Measurements from ENCODE around the gene MYO5B.
"Not testable (repeated sequence)": the region's sequence is repeated elsewhere in the genome, so short reads cannot be mapped to it uniquely, and the experiment has no call there.

The MYO5B gene

DNA sequence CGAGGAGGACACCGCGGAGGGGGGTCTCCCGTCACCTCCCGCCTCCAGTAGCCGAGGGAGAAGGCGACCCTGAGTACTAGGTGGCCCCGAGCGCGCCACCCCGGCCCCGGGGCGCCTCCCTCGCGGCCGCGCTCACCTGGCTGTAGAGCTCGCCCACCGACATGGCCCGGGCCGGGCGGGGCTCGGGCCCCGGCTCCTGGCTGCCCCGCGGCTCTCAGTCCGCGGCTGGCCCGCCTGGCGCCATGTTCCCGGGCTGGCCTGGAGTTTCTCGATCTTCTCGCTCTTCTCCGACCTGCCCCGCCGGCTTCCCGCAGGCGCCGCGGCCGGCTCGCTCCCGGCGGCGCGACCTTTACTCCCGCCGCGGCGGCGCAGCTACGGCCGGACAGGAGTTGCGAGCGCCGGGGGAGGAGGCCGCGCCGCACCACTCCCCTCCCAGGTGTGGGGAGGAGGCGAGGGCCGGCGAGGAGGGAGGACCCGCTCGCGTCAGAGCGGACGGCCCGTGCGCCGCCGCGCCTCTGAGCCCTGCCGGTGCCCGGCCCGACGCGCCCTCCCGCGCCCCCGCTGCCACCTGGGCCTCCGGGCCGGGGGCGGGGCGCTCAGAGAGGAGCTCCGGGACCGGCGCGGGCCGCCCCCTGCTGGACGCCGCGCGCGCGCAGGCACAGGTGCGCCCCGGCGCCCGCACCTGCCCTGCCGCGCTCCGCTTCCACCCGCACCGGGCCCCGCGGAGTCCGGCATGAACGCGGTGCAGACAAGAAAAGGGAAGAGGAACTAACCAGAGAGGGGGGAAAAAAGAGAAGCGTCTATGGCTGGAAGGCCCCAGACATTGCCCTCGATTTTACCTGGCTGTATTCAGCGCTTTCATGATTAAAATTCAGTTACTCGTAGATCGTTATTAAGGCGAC lies at the start of gene MYO5B:
Gene MYO5B (minus strand): TSS at position 517 of the 902 bp plus-strand sequence. CDS start 354 bp downstream, at position 163.
- DNase-seq, result peak in 1 of 56 donors; percentile 8

DNA sequence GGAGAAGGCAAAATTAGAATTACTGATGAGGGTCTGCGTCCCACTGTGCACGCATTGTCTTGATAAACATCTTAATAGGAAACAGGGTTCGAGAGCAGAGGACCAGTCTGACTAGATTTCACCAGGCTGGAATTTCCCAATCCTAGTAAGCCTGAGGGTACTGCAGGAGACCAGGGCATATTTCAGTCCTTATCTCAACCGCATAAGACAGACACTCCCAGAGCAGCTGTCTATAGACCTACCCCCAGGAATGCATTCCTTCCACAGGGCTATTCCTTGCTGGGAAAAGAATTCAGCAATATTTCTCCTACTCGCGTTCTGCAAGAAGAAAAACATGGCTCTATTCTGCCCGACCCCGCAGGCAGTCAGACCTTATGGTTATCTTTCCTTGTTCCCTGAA lies 46.8 kb upstream of the MYO5B start:
- not testable (repeated sequence) for DNase-seq

DNA sequence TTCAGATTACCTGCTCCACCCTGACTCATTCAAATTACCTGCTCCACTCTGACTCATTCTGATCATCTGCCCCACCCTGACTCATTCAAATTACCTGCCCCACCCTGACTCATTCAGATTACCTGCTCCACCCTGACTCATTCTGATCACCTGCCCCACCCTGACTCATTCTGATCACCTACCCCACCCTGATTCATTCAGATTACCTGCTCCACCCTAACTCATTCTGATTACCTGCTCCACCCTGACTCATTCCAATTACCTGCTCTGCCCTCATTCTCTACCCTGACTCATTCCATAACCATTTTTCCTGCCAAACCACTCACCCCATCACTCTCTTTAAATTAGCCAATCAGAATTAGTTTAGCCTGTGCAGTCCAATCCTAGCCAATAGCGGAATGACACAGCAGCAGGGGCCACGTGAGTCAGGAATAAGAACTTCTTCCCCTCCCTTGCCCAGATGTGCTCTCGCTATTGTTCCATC lies 45.2 kb upstream of the MYO5B start:
- DNase-seq, result no peak

DNA sequence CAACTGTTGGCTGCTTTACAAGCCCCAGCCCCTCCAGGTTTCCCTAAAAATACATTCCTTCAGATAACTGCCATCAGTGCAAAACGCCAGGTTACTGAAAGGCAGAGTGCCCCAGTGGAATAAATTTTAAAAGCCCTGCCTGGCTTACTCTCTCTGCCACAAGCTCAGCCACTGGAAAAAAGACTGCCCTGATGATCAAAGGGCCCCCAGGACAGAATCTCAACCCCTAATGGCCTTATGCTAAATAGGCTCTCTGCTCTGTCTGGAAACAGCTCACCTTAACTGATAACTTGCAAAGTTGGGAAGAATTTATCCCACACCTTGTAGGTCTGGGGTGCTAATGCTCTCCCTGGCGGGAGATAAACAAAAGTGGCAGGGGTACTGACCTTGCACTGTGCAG lies 37.5 kb upstream of the MYO5B start:
- no peak for DNase-seq

DNA sequence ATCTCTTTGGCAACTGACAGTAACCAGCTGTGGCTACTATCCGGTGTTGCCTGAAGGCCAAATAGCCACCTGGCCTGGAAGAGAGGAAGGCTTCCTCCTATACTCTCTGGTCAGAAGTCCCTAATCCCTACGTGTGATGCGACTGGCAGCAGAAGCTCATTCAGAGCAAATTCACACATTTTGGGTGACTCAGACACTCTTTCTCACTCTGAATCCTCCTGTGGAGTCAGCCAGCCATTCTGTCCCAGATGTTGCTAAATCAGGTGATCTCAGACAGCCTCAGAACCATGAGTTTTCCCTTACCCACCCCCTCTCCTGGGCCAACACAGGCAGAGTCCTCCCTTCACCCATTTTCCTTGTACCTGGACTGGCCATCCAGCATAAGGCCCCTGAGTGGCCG lies 36.7 kb upstream of the MYO5B start:
- peak in 1 of 56 donors; percentile 2 for DNase-seq

DNA sequence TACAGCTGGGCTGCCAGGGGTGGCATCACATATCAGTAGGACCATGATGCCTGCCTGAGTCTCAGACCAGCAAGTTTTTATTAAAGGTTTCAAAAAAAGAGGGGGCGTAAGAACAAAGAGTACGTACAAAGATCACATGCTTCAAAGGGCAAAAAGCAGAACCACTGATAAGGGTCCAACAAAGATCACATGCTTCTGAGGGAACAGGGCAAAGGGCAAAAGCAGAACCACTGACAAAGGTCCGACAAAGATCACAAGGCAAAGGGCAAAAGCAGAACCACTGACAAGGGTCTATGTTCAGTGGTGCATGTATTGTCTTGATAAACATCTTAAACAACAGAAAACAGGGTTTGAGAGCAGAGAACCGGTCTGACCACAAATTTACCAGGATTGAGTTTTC lies 25.3 kb upstream of the MYO5B start:
- not testable (repeated sequence) for DNase-seq

DNA sequence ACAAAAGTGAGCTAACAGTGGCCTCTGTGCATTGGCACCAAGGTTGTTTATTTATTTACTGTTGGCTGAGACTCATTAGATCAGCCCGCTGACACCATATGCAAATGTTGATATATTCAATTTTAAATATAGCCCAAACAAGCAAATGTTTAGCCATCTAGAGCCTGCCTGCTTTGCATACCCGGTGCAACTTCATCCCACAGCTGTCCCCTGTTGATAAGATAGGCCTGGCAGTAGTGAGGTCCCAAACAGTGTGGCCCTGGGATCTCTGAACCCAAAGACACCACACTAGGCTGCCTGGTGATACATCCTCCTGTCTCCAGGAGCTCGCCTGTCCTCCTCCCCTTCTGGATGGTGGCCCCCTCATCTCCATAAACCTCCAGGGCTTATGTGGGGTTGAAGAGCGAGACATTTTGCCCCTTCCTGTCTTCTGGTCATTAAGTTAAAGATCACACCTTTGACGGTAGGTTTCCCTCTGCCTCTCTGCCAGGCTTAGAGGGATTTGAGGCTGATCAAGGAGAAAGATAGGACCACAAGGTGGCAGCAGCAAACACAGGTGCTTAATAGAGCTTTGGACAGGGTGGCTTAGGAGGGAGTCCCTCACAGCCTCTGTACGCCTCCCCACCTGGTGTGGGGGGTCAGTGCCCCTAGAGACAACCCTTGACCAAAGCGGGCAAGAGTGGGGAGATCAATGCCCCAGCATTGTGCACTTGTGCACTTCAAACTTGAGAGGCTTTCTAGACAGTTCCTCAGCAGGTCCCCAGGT lies 23.7 kb upstream of the MYO5B start:
- peak in 2 of 56 donors; percentile 11 to 13 for DNase-seq

DNA sequence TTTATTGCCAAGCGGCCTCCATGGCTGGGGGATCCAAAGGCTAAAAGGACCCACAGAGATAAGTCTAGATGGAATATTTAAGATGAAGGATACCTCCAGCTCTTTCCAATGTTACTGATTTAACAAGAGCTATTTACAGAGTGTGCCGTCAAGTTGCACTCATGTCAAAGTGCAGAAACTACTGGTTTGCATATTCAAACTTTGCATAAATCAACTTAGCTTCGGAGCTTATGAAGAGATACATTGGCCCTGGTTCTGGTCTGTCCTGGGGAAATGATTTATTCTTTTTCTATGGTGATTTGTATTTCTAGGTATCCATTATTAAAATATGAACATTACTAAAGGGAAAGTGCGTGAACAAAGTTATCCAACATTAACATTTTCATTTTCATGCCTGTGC lies 14.4 kb upstream of the MYO5B start:
- no peak for DNase-seq

DNA sequence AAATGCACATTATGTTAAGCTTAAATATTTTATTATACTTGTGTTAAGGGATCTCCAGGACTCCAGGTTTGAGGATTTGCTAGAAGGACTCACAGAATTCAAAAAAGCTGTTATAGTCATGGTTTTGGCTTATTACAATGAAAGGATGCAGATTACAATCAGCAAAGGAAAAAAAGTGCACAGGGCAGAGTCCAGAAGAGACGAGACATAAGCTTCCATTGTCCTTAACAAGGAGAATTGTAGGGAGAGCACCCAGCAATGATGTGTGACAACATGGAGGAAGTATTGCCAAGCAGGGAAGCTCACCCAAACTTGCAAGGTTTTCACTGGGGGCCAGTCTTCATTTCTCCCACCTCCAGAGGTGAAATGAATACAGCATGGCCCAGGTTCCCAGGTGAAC lies 12.8 kb upstream of the MYO5B start:
- no peak for DNase-seq

DNA sequence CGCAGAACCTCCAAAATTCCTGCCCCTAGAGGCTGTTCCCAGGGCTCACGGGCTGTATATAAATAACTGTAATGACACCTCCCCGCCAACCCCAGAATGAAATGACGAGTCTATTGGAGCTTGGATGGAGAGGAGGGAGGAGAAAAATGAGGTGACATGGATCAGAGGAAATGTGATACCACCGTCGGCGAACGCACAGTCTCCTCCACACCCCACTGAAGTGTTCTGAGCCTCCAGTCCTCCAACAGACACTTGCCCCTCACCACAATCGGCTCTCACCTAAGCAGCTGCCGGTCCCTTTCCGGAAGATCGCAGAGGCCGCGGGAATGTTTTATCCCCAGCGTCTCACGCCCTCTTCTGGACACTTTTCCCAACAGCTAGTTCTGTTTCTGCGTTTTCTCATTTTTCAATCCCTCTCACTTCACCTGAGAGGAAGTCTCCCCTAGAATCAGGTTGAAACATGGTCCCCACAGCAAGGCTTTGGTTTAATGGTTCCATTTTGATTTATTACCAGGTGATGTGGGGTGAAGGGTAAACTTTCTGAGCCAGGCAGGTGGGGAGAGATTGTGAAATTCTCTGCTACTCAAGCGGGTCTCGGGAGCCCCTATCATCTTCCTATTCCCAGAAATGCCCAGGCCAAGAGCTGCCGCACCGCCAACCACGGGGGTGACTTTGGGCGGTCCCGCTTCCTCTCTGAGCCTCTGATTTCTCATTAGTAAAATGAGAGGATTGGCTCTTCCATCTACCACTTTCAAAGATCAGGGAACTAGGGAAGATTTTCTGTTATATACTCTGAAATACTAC lies 9.1 kb upstream of the MYO5B start:
- DNase-seq, result peak in 34 of 56 donors; percentile 1 to 66 (median 15)

DNA sequence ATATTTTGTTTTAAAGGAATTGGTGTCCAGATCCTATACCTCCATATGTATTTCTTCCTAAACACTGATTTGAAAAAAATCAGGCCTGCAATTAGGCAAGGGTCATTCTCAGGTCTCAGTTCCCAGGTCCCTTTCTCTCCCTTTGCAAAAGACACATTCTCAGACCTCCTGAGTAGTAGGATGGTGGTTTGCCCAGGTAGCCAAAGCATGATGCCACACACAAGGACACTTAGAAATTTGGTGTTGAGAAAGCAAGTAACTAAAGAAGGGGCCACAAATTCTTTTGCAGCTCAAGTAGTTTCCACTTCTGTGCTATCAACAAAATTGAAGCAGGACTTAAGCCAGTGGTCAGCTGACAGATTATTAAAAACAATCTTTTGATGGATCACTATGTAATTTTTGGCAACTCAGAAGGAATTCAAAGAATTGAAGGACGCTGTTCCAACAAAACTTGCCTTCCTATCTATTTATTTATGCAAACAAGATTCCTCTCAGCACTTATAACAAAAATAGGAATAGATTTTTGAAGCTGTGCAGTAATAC lies 6.6 kb upstream of the MYO5B start:
- no peak for DNase-seq

DNA sequence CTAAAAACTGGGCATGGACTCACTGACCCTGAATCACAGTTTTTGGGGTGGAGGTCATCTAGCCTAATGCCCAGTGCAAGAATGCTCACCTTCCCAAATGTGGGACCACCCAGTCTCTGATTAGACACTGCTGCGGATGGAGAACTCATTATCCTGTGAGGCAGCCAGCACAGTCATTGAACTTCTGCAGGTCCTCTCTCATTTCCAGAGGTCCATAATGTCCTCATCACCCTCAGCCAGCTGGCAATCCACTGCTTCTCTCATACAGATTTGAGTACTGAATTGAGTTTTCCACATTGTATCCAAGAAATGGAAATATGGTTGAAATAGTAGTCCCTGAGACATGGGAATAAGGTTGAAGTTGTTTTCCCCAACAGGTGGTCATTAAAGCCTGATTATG lies 5.0 kb upstream of the MYO5B start:
- no peak for DNase-seq

DNA sequence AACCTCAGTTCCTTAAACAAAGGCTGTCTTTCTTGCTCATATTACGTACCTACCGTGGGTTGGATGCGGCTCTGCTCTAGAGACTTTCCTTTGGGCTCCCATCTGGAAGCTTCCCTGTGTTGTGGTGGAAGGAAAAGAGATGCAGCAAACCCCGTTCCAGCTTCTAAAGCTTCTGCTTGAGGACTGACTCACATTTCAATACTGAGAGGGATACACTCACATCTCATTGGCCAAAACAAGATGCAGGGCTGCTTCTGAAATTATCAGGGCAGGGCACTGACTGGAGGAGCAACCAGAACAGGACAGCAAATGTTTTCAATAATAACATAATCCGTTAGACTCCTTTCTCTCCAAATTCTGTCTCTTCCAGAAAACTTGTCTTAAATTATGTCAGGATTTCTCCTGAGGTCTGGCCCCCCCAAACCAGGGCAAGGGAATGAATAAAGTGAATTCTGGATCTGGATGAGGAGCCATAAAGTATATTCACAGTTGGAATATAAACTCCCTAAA lies 4.5 kb upstream of the MYO5B start:
- DNase-seq, result no peak

DNA sequence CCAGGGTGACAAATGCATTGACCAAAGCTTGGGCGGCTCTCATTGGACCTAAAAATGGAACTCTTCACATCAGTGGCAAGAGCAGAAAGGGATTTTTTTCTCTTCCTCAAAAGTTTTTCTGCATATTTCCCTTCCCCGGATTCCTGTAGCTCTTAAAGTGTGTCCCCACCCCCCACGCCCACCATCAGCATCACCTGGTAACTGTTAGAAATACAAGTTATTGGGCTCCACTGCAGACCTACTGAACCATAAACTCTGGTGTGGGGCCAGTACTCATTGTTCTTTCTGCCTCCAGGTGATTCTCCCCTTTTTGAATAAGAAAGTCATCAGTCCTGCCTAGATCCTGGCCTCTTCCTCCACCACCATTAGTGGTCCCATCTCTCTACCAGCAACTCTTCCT lies 1.3 kb upstream of the MYO5B start:
- no peak for DNase-seq

DNA sequence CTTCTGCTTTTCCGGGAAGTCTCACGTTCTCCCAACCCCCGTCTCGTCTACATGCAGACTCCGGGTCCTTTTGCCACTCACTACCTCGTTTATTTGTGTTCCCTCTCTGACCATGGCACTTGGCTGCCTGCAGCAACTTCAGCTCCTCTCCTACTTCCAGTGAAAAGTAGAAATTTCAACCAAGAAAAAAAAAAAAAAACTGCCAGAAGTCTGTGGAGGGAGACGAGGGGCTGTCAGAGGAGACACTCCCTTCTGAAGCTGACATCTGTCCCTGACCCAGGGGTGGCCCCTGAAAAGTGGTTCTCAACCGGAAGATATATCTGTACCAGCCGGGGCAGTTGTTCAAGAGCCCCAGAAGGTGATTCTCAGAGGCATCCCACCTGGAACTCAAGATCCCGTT lies 742 bp upstream of the MYO5B start:
- no peak for DNase-seq

DNA sequence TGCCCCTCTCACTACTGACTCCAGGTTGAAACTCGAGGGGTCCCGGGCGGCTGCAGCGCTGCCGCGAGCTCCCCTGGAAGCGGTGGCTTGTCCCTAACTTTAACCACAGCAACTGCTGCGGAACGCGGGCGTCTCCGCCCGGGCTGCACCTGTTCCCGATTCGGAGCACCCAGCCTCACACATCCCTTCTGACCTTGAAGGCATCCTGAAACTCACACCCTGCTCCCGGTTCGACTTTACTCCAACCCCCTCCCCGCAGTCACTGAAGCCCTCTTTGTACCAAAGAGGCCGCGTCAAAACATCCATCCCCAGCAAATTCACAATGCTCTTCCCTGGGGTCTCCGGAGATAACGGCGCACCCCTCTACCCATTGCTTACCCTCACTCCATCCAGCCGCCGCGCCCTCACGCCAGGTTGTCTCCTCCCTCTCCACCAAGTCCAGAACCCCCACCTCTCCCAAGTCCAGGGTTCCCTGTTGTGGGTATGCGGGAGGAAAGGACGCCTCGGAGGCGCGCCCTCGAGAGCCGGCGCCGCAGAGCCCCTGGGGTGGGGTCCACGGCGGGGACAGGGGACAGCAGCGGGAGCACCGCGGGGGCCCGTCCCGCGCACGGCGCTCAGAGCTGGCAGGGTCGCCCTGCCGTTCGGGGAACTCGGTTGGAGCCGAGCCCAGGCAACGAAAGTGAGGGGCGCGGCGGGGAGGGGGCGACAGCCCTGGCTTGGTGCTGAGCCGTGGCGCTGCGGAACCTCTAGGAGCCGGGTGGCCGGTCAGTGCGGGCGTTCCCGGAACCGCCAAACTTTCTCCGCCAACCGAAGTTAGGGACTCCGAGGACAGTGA lies 934 bp downstream of the MYO5B start:
- DNase-seq, result no peak

DNA sequence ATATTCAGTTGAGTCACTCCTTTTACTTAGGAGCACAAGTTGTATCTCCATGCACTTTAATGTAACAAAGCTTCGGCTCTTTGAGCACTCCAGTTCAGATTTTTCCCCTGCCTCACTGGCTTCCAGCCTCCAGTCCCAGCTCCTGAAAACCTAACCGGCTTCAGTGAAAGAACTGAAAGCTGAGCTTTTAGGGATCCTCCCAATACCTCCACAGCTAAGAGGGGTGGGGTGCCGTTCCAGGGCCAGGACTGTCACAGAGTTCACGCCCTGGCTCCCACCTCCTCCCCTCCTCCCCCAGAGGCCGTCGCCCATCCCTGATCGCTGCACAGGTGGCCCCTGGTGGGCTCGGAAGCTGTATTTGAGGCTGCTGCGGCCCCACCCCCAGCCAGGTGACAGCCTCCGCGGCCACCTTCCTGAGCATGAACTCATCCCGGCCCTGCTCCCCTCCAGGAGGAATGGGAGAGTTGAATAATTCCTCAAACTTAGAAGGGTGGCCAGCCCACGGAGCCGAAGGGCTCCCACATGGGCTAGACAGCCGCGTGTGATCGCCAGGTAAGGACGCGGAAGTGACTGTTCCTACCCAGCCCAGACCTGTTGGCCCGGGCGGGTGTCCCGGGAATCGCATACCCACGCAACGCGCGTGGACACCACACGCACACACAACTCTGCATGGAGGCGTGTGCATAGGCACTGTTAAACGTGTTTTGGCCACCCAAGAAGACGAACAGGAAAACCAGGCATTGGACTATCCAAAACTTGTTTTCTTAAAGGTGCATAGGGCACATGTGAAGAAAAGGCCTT lies 1.8 kb downstream of the MYO5B start:
- DNase-seq, result no peak

DNA sequence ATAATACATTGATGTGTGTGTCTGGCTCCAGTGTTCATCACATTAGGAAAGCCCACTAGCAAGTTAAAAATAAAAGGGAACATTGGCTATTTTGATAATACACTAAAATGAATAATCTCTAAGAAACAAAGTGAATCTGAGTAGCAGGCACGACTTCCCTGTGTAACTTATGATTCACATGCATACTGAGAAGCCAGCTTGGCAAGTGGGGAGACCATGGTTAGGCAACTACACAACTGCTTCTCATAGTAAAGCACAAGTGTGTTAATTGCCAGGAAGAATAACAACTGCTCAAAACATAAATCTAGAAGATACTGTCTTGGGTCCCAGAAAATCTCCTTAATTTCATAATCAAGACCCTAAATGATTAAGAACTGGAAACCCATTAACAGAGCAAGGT lies 4.0 kb downstream of the MYO5B start:
- DNase-seq, result no peak

DNA sequence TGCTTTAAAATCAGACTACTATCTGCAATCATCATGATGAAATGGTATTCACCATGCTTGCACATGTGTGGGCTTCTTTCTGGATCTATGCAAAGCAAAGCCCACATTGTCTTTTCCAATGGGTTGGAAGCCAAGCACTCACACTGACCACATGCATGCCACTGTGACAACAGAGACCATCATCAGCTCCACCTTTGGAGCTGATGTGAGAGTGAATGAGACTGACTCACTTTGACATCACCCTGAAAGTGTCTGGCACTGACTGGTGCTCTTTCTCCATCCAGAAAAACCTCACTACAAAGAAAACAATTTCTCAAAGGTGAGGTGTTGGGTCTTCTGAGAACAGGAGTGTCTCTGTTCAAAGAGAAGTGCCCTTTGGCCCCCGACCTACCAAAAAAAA lies 4.7 kb downstream of the MYO5B start:
- DNase-seq, result no peak

All from amygdala (tissue), 56 donors.